ENCODE measurements around the gene CLEC20A. TPM values are rescaled to one million over a fixed set of nuclear protein-coding genes. Genes with fewer than 3 reads are reported as not detected.

Gene CLEC20A
- total RNA-seq, 1 donor from 2014 or later: not detected

- no peak for DNase-seq (ENCODE audit: low read depth, low spot score)
- H3K27me3 Mint-ChIP-seq (ENCODE audit: low read depth): peaks cover 24% of the 10 kb centered on the region
- H3K4me3 Mint-ChIP-seq: peak overlapping the region; percentile 93
- no peak overlapping the region for H3K27ac Mint-ChIP-seq (ENCODE audit: unreplicated experiment)
- no peaks in the 10 kb centered on the region for H3K36me3 Mint-ChIP-seq (ENCODE audit: low read depth)
- H3K9me3 Mint-ChIP-seq: no peaks in the 10 kb centered on the region
- no peak for TF ChIP-seq CTCF (conservative IDR thresholded peaks at IDR 0.05)
- H3K4me1 Mint-ChIP-seq: peaks cover 15% of the 10 kb centered on the region
Observed at GRCh38 chr1:178541379-178541778, 44.6 kb upstream of the CLEC20A start.

GRCh38 chr1:178540646-178541045 lies 43.9 kb upstream of the CLEC20A start:
- DNase-seq (ENCODE audit: low read depth, low spot score): no peak
- Mint-ChIP-seq H3K36me3 (ENCODE audit: low read depth) (no peaks in the 10 kb centered on the region), H3K27me3 (ENCODE audit: low read depth) (peaks cover 24% of the 10 kb centered on the region), H3K4me1 (peaks cover 15% of the 10 kb centered on the region), H3K27ac (ENCODE audit: unreplicated experiment) (no peak overlapping the region), H3K4me3 (peak overlapping the region; percentile 79), H3K9me3 (no peaks in the 10 kb centered on the region)
- no peak for TF ChIP-seq CTCF (conservative IDR thresholded peaks at IDR 0.05)

GRCh38 chr1:178540204-178540603 lies 43.4 kb upstream of the CLEC20A start:
- H3K36me3 Mint-ChIP-seq (ENCODE audit: low read depth): no peaks in the 10 kb centered on the region

GRCh38 chr1:178539291-178539690 lies 42.5 kb upstream of the CLEC20A start:
- no peaks in the 10 kb centered on the region for H3K9me3 Mint-ChIP-seq
- peak overlapping the region; percentile 79 for H3K4me3 Mint-ChIP-seq
- H3K36me3 Mint-ChIP-seq (ENCODE audit: low read depth): no peaks in the 10 kb centered on the region
- H3K4me1 Mint-ChIP-seq: peaks cover 11% of the 10 kb centered on the region
- no peak overlapping the region for H3K27ac Mint-ChIP-seq (ENCODE audit: unreplicated experiment)
- TF ChIP-seq CTCF (conservative IDR thresholded peaks at IDR 0.05): no peak
- no peak for DNase-seq (ENCODE audit: low read depth, low spot score)
- peaks cover 24% of the 10 kb centered on the region for H3K27me3 Mint-ChIP-seq (ENCODE audit: low read depth)

More at GRCh38 chr1:178540204-178540603, 43.4 kb upstream of the CLEC20A start:
- Mint-ChIP-seq H3K27me3 (ENCODE audit: low read depth) (peaks cover 24% of the 10 kb centered on the region), H3K27ac (ENCODE audit: unreplicated experiment) (no peak overlapping the region), H3K4me1 (peaks cover 15% of the 10 kb centered on the region), H3K9me3 (no peaks in the 10 kb centered on the region), H3K4me3 (peak overlapping the region; percentile 79)
- DNase-seq (ENCODE audit: low read depth, low spot score): no peak
- TF ChIP-seq CTCF (conservative IDR thresholded peaks at IDR 0.05): no peak

- peaks cover 24% of the 10 kb centered on the region for H3K27me3 Mint-ChIP-seq (ENCODE audit: low read depth)
- H3K4me1 Mint-ChIP-seq: peaks cover 7% of the 10 kb centered on the region
- no peak overlapping the region for H3K27ac Mint-ChIP-seq (ENCODE audit: unreplicated experiment)
- H3K36me3 Mint-ChIP-seq (ENCODE audit: low read depth): no peaks in the 10 kb centered on the region
- TF ChIP-seq CTCF (conservative IDR thresholded peaks at IDR 0.05): no peak
- H3K4me3 Mint-ChIP-seq: peak overlapping the region; percentile 79
- H3K9me3 Mint-ChIP-seq: no peaks in the 10 kb centered on the region
- no peak for DNase-seq (ENCODE audit: low read depth, low spot score)
Observed at GRCh38 chr1:178538192-178538916, 41.6 kb upstream of the CLEC20A start.
